Endodermal cell (in vitro differentiated cells): ENCODE data around the gene NOS1AP. TPM values are rescaled to one million over a fixed set of nuclear protein-coding genes. Genes with fewer than 3 reads are reported as not detected.

ENCODE experiments used
- DNase-seq: peaks from one replicate; pipeline ENCODE4 v3.0.0-alpha.2; 2017
- H3K27ac ChIP-seq: 2 replicates; pipeline ENCODE4 v1.5.1; 2013; ENCODE audit warnings: mild to moderate bottlenecking, low read depth, low read length, moderate library complexity
- H3K27me3 ChIP-seq: 2 replicates; pipeline ENCODE4 v1.6.1; 2013; ENCODE audit warnings: mild to moderate bottlenecking, low read length, moderate library complexity; ENCODE audit not compliant: insufficient read depth, control insufficient read depth, poor library complexity, severe bottlenecking
- H3K36me3 ChIP-seq: 2 replicates; pipeline ENCODE4 v1.7.0; 2013; ENCODE audit warnings: mild to moderate bottlenecking, low read length, moderate library complexity; ENCODE audit not compliant: control insufficient read depth, insufficient read depth
- H3K4me1 ChIP-seq: one replicate; pipeline ENCODE4 v1.7.0; 2013; ENCODE audit warnings: low read length; ENCODE audit not compliant: control insufficient read depth, insufficient read depth
- H3K4me3 ChIP-seq: 2 replicates; pipeline ENCODE4 v1.5.1; 2013; ENCODE audit warnings: mild to moderate bottlenecking, low read length, moderate library complexity
- H3K9ac ChIP-seq: 2 replicates; pipeline ENCODE4 v1.6.1; 2013; ENCODE audit warnings: mild to moderate bottlenecking, low read length, moderate library complexity; ENCODE audit not compliant: poor library complexity, severe bottlenecking; ENCODE audit errors: extremely low read depth
- H3K9me3 ChIP-seq: 2 replicates; pipeline ENCODE4 v1.6.1; 2013; ENCODE audit warnings: mild to moderate bottlenecking, low read length, moderate library complexity; ENCODE audit not compliant: control insufficient read depth
- H3K27ac Mint-ChIP-seq: 2 replicates; pipeline ENCODE4 v1.8.0; 2020; ENCODE audit warnings: mixed read lengths
- H3K27me3 Mint-ChIP-seq: 2 replicates; pipeline ENCODE4 v1.8.0; 2021; ENCODE audit warnings: mild to moderate bottlenecking, mixed read lengths; ENCODE audit not compliant: insufficient read depth
- H3K36me3 Mint-ChIP-seq: 2 replicates; pipeline ENCODE4 v1.8.0; 2020; ENCODE audit warnings: low read depth, mixed read lengths
- H3K4me1 Mint-ChIP-seq: 2 replicates; pipeline ENCODE4 v1.8.0; 2020; ENCODE audit warnings: mixed read lengths
- H3K4me3 Mint-ChIP-seq: 2 replicates; pipeline ENCODE4 v1.8.0; 2020; ENCODE audit warnings: mild to moderate bottlenecking, moderate library complexity, mixed read lengths
- H3K9me3 Mint-ChIP-seq: 2 replicates; pipeline ENCODE4 v1.8.0; 2020; ENCODE audit warnings: mild to moderate bottlenecking, mixed read lengths
- CTCF ChIP-seq: fragments of 200-600 bp; sonication (generic); conservative IDR thresholded peaks from 2 replicates; pipeline ENCODE4 v1.5.0; 2021; ENCODE audit warnings: antibody characterized with exemption, mild to moderate bottlenecking
- WGBS, 2 experiments: methylation state at CpG; one replicate each; pipeline versions ENCODE4 v1.1.5 to v1.1.7; 2013; ENCODE audit warnings: missing lambda C conversion rate in 2 of 2, mixed read lengths in 1 of 2; ENCODE audit not compliant: insufficient coverage in 1 of 2, insufficient read length in 1 of 2; 5-methylcytosine and 5-hydroxymethylcytosine counted together
- total RNA-seq, 2 donors: library from RNA; stranded (reverse); fragmentation: NEBNext Ultra II Directional in 1 of 2; extraction: Animal tissue kit (Norgen Biotek cat#: 25700) in 1 of 2; gene quantifications; 2 replicates in 1 of 2; 3 replicates in 1 of 2; pipeline ENCODE4 v1.2.1, GENCODE V29; 2021

The NOS1AP gene
- total RNA-seq, 2 donors from 2014 or later = 4.8 to 5.9 TPM

- TF ChIP-seq CTCF = no peak
- peaks cover 45% of the 10 kb centered on the region for H3K27me3 ChIP-seq
- Mint-ChIP-seq H3K4me3 (no peak overlapping the region), H3K27me3 (peaks cover 65% of the 10 kb centered on the region), H3K4me1 (peaks cover 4% of the 10 kb centered on the region), H3K36me3 (no peaks in the 10 kb centered on the region), H3K27ac (no peak overlapping the region), H3K9me3 (peaks cover 5% of the 10 kb centered on the region)
- no peaks in the 10 kb centered on the region for H3K36me3 ChIP-seq
- DNase-seq = no peak
- H3K9ac ChIP-seq = no peak overlapping the region
- 86 to 96% methylated on average over 3 to 4 of the region's 4 CpGs for WGBS, 2 experiments
- H3K27ac ChIP-seq = no peak overlapping the region
- H3K4me3 ChIP-seq = no peak overlapping the region
- H3K4me1 ChIP-seq = no peaks in the 10 kb centered on the region
- no peaks in the 10 kb centered on the region for H3K9me3 ChIP-seq
Measured at GRCh38 chr1:162029157-162029556, 40.3 kb upstream of the NOS1AP start.

GRCh38 chr1:162030759-162031280, 38.7 kb upstream of the NOS1AP start:
- H3K4me1 ChIP-seq = no peaks in the 10 kb centered on the region
- Mint-ChIP-seq H3K4me3 (no peak overlapping the region), H3K36me3 (no peaks in the 10 kb centered on the region), H3K9me3 (peaks cover 5% of the 10 kb centered on the region), H3K27ac (no peak overlapping the region), H3K4me1 (no peaks in the 10 kb centered on the region), H3K27me3 (peaks cover 57% of the 10 kb centered on the region)
- no peak overlapping the region for H3K4me3 ChIP-seq
- peaks cover 33% of the 10 kb centered on the region for H3K27me3 ChIP-seq
- no peak overlapping the region for H3K27ac ChIP-seq
- no peaks in the 10 kb centered on the region for H3K36me3 ChIP-seq
- H3K9me3 ChIP-seq = no peaks in the 10 kb centered on the region
- 98 to 100% methylated on average over 3 of the region's 3 CpGs for WGBS, 2 experiments
- TF ChIP-seq CTCF = no peak
- DNase-seq = no peak
- no peak overlapping the region for H3K9ac ChIP-seq

GRCh38 chr1:162033428-162033827, 36.1 kb upstream of the NOS1AP start:
- Mint-ChIP-seq H3K27me3 (peaks cover 42% of the 10 kb centered on the region), H3K4me1 (no peaks in the 10 kb centered on the region), H3K9me3 (no peaks in the 10 kb centered on the region), H3K36me3 (no peaks in the 10 kb centered on the region), H3K27ac (no peak overlapping the region), H3K4me3 (no peak overlapping the region)
- H3K27me3 ChIP-seq = peaks cover 24% of the 10 kb centered on the region
- TF ChIP-seq CTCF = no peak
- H3K4me3 ChIP-seq = no peak overlapping the region
- no peaks in the 10 kb centered on the region for H3K36me3 ChIP-seq
- no peak overlapping the region for H3K9ac ChIP-seq
- no peak overlapping the region for H3K27ac ChIP-seq
- no peak for DNase-seq
- no peaks in the 10 kb centered on the region for H3K4me1 ChIP-seq
- 85 to 88% methylated on average over 6 of the region's 6 CpGs for WGBS, 2 experiments
- H3K9me3 ChIP-seq = no peaks in the 10 kb centered on the region
